HepG2 (cell line): Measurements from ENCODE around the gene ENAH. TPM values are rescaled to one million over a fixed set of nuclear protein-coding genes. Genes with fewer than 3 reads are reported as not detected.

Source experiments
- AFF4 ChIP-seq: sonication (generic); formaldehyde crosslinking; IDR thresholded peaks from 2 replicates; pipeline ENCODE4 v1.4.0; 2020; ENCODE audit warnings: missing genetic modification reagents
- CHD4 ChIP-seq: fragments of 200-600 bp; sonication (generic); IDR thresholded peaks from 2 replicates; pipeline ENCODE4 v1.7.0; 2017; ENCODE audit warnings: mild to moderate bottlenecking, low read length, borderline replicate concordance
- GTF2F1 ChIP-seq: fragments of 150-350 bp; IDR thresholded peaks from 2 replicates; pipeline ENCODE4 v1.6.1; 2014; ENCODE audit warnings: low read length
- HHEX ChIP-seq: IDR thresholded peaks from 2 replicates; pipeline ENCODE4 v1.6.1; 2016; ENCODE audit warnings: control low read depth
- JDP2 ChIP-seq: sonication (generic); formaldehyde crosslinking; IDR thresholded peaks from 2 replicates; pipeline ENCODE4 v1.8.1; 2022; ENCODE audit warnings: missing genetic modification reagents, borderline replicate concordance
- JUN ChIP-seq: sonication (generic); formaldehyde crosslinking; IDR thresholded peaks from 2 replicates; pipeline ENCODE4 v1.4.0; 2020; ENCODE audit warnings: mild to moderate bottlenecking, missing genetic modification reagents
- MIER2 ChIP-seq: IDR thresholded peaks from 2 replicates; pipeline ENCODE4 v1.6.1; 2016; ENCODE audit warnings: missing biosample characterization, missing genetic modification reagents
- NCOA2 ChIP-seq: sonication (generic); formaldehyde crosslinking; IDR thresholded peaks from 2 replicates; pipeline ENCODE4 v1.8.0; 2022; ENCODE audit warnings: inconsistent platforms
- NCOA5 ChIP-seq: sonication (generic); formaldehyde crosslinking; IDR thresholded peaks from 2 replicates; pipeline ENCODE4 v1.4.0; 2020; ENCODE audit warnings: missing genetic modification reagents
- PAXIP1 ChIP-seq: sonication (generic); formaldehyde crosslinking; conservative IDR thresholded peaks from 2 replicates; pipeline ENCODE4 v1.4.0; 2020; ENCODE audit warnings: mild to moderate bottlenecking, missing genetic modification reagents, moderate library complexity
- PBX2 ChIP-seq: IDR thresholded peaks from 2 replicates; pipeline ENCODE4 v1.6.1; 2016; ENCODE audit warnings: control low read depth
- SMARCE1 ChIP-seq: fragments of 450-650 bp; IDR thresholded peaks from 2 replicates; pipeline ENCODE4 v1.6.1; 2017; ENCODE audit warnings: borderline replicate concordance
- TCF7L2 ChIP-seq: IDR thresholded peaks from 2 replicates; pipeline ENCODE4 v1.6.1; 2011; ENCODE audit warnings: mild to moderate bottlenecking, low read depth, low read length, moderate library complexity
- TIGD3 ChIP-seq: sonication (generic); formaldehyde crosslinking; IDR thresholded peaks from 2 replicates; pipeline ENCODE4 v1.5.1; 2020; ENCODE audit warnings: mild to moderate bottlenecking, missing genetic modification reagents, borderline replicate concordance
- TRIM24 ChIP-seq: sonication (generic); formaldehyde crosslinking; IDR thresholded peaks from 2 replicates; pipeline ENCODE4 v1.8.0; 2022; ENCODE audit warnings: mild to moderate bottlenecking, missing genetic modification reagents
- ZFYVE20 ChIP-seq: sonication (generic); formaldehyde crosslinking; IDR thresholded peaks from 2 replicates; pipeline ENCODE4 v1.8.0; 2023; ENCODE audit warnings: low read depth, mild to moderate bottlenecking, moderate library complexity, missing genetic modification reagents, borderline replicate concordance
- ZNF180 ChIP-seq: sonication (generic); formaldehyde crosslinking; IDR thresholded peaks from 2 replicates; pipeline ENCODE4 v1.4.0; 2020; ENCODE audit warnings: low read depth, missing genetic modification reagents, borderline replicate concordance
- ZNF431 ChIP-seq: sonication (generic); formaldehyde crosslinking; IDR thresholded peaks from 2 replicates; pipeline ENCODE4 v1.9.0; 2022; ENCODE audit warnings: missing genetic modification reagents, low read depth, mild to moderate bottlenecking, borderline replicate concordance
- ZNF670 ChIP-seq: sonication (generic); formaldehyde crosslinking; IDR thresholded peaks from 2 replicates; pipeline ENCODE4 v1.8.0; 2022; ENCODE audit warnings: mild to moderate bottlenecking, missing genetic modification reagents, borderline replicate concordance
- ZNF7 ChIP-seq: IDR thresholded peaks from 2 replicates; pipeline ENCODE4 v1.6.1; 2016; ENCODE audit warnings: missing biosample characterization, missing genetic modification reagents
- polyA plus RNA-seq, 8 experiments: library from polyadenylated mRNA; depleted of rRNA in 3 of 8; stranded (reverse) in 7 of 8; unstranded in 1 of 8; fragments of >200 nt; fragmentation: Illumina TruSeq in 4 of 8; extraction: Trizol in 4 of 8; gene quantifications; 2 replicates each; pipeline versions ENCODE4 v1.2.1 to v1.2.3, GENCODE V29; 2011 to 2016; ENCODE audit warnings: low read depth in 4 of 8, missing spikeins in 1 of 8, mixed read lengths in 1 of 8; ENCODE audit not compliant: insufficient read depth in 1 of 8
- total RNA-seq, 5 experiments: library from RNA; depleted of rRNA; stranded (reverse); fragments of >200 nt; fragmentation: Illumina TruSeq; extraction: Trizol; gene quantifications; 2 replicates each; pipeline ENCODE4 v1.2.3, GENCODE V29; 2016; ENCODE audit warnings: low read depth in 1 of 5

Gene ENAH
- total and polyA plus RNA-seq, 2 of the 13 experiments (the other 11 are each of a cell fraction or from before 2014, with no cell fraction given) = 22.1 to 58.3 TPM

- no peak for TF ChIP-seq PBX2 (CRISPR knock-in tag)
- TF ChIP-seq PAXIP1 (CRISPR knock-in tag) = peak; percentile 85
- TF ChIP-seq ZNF670 = 0 out of 2 replicates have a peak, but pooled peaks have one; percentile 27
- no peak for TF ChIP-seq TRIM24 (CRISPR knock-in tag)
- no peak for TF ChIP-seq ZFYVE20 (CRISPR knock-in tag)
- no peak for TF ChIP-seq JDP2 (CRISPR knock-in tag)
- no peak for TF ChIP-seq AFF4 (CRISPR knock-in tag)
- TF ChIP-seq SMARCE1 = no peak
- TF ChIP-seq GTF2F1 = no peak
- TF ChIP-seq HHEX (CRISPR knock-in tag) = peak; percentile 63; the same call in 1 of the 2 replicates
- peak; percentile 91 for TF ChIP-seq NCOA2 (CRISPR knock-in tag)
- no peak for TF ChIP-seq MIER2 (CRISPR knock-in tag)
- TF ChIP-seq TIGD3 (CRISPR knock-in tag) = no peak
- TF ChIP-seq ZNF431 = no peak
- no peak for TF ChIP-seq TCF7L2
- TF ChIP-seq NCOA5 (CRISPR knock-in tag) = no peak
- TF ChIP-seq JUN (CRISPR knock-in tag) = peak; percentile 35; the same call in 1 of the 2 replicates
- no peak for TF ChIP-seq ZNF7 (CRISPR knock-in tag)
- TF ChIP-seq ZNF180 (CRISPR knock-in tag) = no peak
- no peak; the same call in 1 of the 2 replicates for TF ChIP-seq CHD4
These were observed 41.3 kb upstream of the ENAH start (continued) for GRCh38 chr1:225694151-225694603.
